CD4-positive, alpha-beta T cell treated with Interleukin-15 for 1 hour (primary cell): ENCODE data around the gene NLRP5.
"Not testable (repeated sequence)": the region's sequence is repeated elsewhere in the genome, so short reads cannot be mapped to it uniquely, and the experiment has no call there.

Source experiments
- DNase-seq: peaks from one replicate; pipeline ENCODE4 v3.0.0-alpha.2; 2020

The NLRP5 gene

GRCh38 chr19:56099638-56100539 is 113.3 kb downstream of the NLRP5 start:
- DNase-seq: no peak

- no peak for DNase-seq
Measured at GRCh38 chr19:56101095-56101494, 114.5 kb downstream of the NLRP5 start.

- DNase-seq: no peak
Measured at GRCh38 chr19:56101746-56102535, 115.4 kb downstream of the NLRP5 start.

GRCh38 chr19:56103027-56103614 is 116.5 kb downstream of the NLRP5 start:
- no peak for DNase-seq

- DNase-seq: no peak
Measured at GRCh38 chr19:56104423-56104822, 117.8 kb downstream of the NLRP5 start.

GRCh38 chr19:56105090-56105701 is 118.6 kb downstream of the NLRP5 start:
- DNase-seq: peak; percentile 62

- DNase-seq: not testable (repeated sequence)
Measured at GRCh38 chr19:56105831-56106396, 119.3 kb downstream of the NLRP5 start.

GRCh38 chr19:56106397-56106849 is 119.8 kb downstream of the NLRP5 start:
- DNase-seq: no peak

GRCh38 chr19:56106993-56107392 is 120.4 kb downstream of the NLRP5 start:
- no peak for DNase-seq

- no peak for DNase-seq
Measured at GRCh38 chr19:56107626-56108351, 121.2 kb downstream of the NLRP5 start.

GRCh38 chr19:56108447-56109195 is 122.0 kb downstream of the NLRP5 start:
- no peak for DNase-seq

GRCh38 chr19:56109226-56109625 is 122.7 kb downstream of the NLRP5 start:
- DNase-seq: no peak

- DNase-seq: no peak
Measured at GRCh38 chr19:56110515-56111448, 124.2 kb downstream of the NLRP5 start.
